Measurements from ENCODE around the gene VSTM2L. TPM values are rescaled to one million over a fixed set of nuclear protein-coding genes. Genes with fewer than 3 reads are reported as not detected.

VSTM2L gene
- total and polyA plus RNA-seq, 2 of the 4 experiments (the other 2 are of a cell fraction), result 0.18 to 0.19 TPM

- Histone ChIP-seq H3K79me1 (ENCODE audit: low read depth in 1 of 2, low read length in 2 of 2) (no peaks in the 10 kb centered on the region), H3K9ac (ENCODE audit: low read depth, low read length) (no peak overlapping the region), H3K36me3 (ENCODE audit: control insufficient read depth, insufficient read depth, low read length) (peaks cover 22% of the 10 kb centered on the region), H2BK20ac (ENCODE audit: low read depth, low read length) (no peak overlapping the region), H2AK5ac (ENCODE audit: low read depth, low read length) (no peak overlapping the region), H3K18ac (ENCODE audit: low read depth, low read length) (no peak overlapping the region), H2AK9ac (replicated peaks; ENCODE audit: low read depth, low read length, poor library complexity) (no peak overlapping the region), H3K27ac (ENCODE audit: insufficient read depth, low read length) (no peak overlapping the region), H4K5ac (ENCODE audit: low read depth, low read length) (no peak overlapping the region), H2AFZ (replicated peaks; ENCODE audit: low read length, poor library complexity) (no peak overlapping the region), H2BK120ac (ENCODE audit: low read depth, low read length) (no peak overlapping the region), H3K56ac (ENCODE audit: extremely low read depth, insufficient read depth, low read length) (no peak overlapping the region), H4K20me1 (ENCODE audit: insufficient read depth, low read length) (no peaks in the 10 kb centered on the region), H3K4me1 (ENCODE audit: control insufficient read depth, insufficient read depth, low read length) (no peaks in the 10 kb centered on the region; the same call in 1 of the 2 replicates), H4K91ac (ENCODE audit: insufficient read depth, low read depth, low read length) (no peak overlapping the region), H3K4me3 (ENCODE audit: insufficient read depth, low read depth, low read length) (no peak overlapping the region), H3K27me3 (ENCODE audit: control insufficient read depth, insufficient read depth, low read length) (no peaks in the 10 kb centered on the region), H4K8ac (ENCODE audit: low read depth in 2 of 2, low read length in 2 of 2) (no peak overlapping the region), H2BK15ac (ENCODE audit: low read depth, low read length) (no peak overlapping the region), H3K14ac (replicated peaks; ENCODE audit: low read depth, low read length) (no peak overlapping the region), H3K9me1 (ENCODE audit: insufficient read depth, low read length) (no peaks in the 10 kb centered on the region; the same call in 1 of the 2 replicates), H3K4ac (ENCODE audit: low read depth, low read length) (no peak overlapping the region), H2BK5ac (ENCODE audit: low read depth, low read length, poor library complexity, severe bottlenecking) (no peak overlapping the region), H3K9me3 (ENCODE audit: control insufficient read depth, insufficient read depth, low read length) (no peaks in the 10 kb centered on the region), H3K4me2 (ENCODE audit: low read depth, low read length) (no peak overlapping the region), H3K23ac (ENCODE audit: low read depth, low read length) (no peak overlapping the region)
- CTCF ChIA-PET, result interaction anchor here (0.6 to 1.7 kb wide), 2 partner anchors 10 to 18 kb away, joined by 3 to 4 read pairs; no protein-coding TSS in a partner anchor
- WGBS, 2 experiments (ENCODE audit: extremely low coverage in 2 of 2, insufficient read length in 1 of 2), result 100% methylated on average over 5 of the region's 13 CpGs; no CpG with 5 or more reads in 1 of the 2 experiments
- dilution Hi-C loops (cut with HindIII; ENCODE audit: low sequenced_read_pairs, unreplicated experiment) (no loop called here), in situ Hi-C loops (cut with MboI; ENCODE audit: low sequenced_read_pairs) (no loop called here), intact Hi-C loops (cut with micrococcal nuclease) (no loop called here)
- ATAC-seq (ENCODE audit: low read depth) (no peak), DNase-seq (no peak)
- TF ChIP-seq NFE2L2 (IDR thresholded peaks at IDR 0.05; ENCODE audit: low read depth, low read length), result no peak
- no peak for TF ChIP-seq CHD1 (IDR thresholded peaks at IDR 0.05; ENCODE audit: low read depth, low read length)
- TF ChIP-seq RAD21 (IDR thresholded peaks at IDR 0.05; ENCODE audit: low read length), result no peak
- TF ChIP-seq FOS (IDR thresholded peaks at IDR 0.05; ENCODE audit: low read depth, low read length), result no peak
- no peak for TF ChIP-seq MAZ (IDR thresholded peaks at IDR 0.05; ENCODE audit: borderline replicate concordance, low read depth, low read length)
- BruUV-seq (replicated peaks), result no TSS peak
- POLR2A ChIA-PET (ENCODE audit: unreplicated experiment), result no interaction called here
These were observed 31.2 kb upstream of the VSTM2L start for GRCh38 chr20:37871751-37872150.
